K562 (cell line): Measurements from ENCODE around the gene ACADVL. TPM values are rescaled to one million over a fixed set of nuclear protein-coding genes. Genes with fewer than 3 reads are reported as not detected.

Source experiments
- ATAC-seq: fragments of 200-7000 bp; cut with Tn5 transposase; 3 replicates; pipeline ENCODE4 v1.9.1; 2020; ENCODE audit warnings: moderate library complexity
- BruUV-seq: library from RNA; stranded (reverse); fragments of 400-500 nt; replicated peaks from 2 replicates; lab custom pipeline; 2021; lab: Mats Ljungman, UMichigan
- CTCF ChIA-PET: fragments of 300-600 bp; formaldehyde crosslinking; extraction: SDS; loops from one replicate; lab custom pipeline; 2021; ENCODE audit warnings: low intra/inter-chr PET ratio; lab: Yijun Ruan, JAX
- POLR2A ChIA-PET: fragments of 300-600, 350-650 bp; sonication (Branson Sonifier 250); formaldehyde crosslinking; extraction: SDS; loops from one replicate; lab custom pipeline; 2021; ENCODE audit warnings: antibody characterized with exemption, inconsistent platforms; lab: Yijun Ruan, JAX
- DNase-seq, 4 experiments: peaks; one replicate each; pipeline versions ENCODE4 v3.0.0 to v3.0.0-alpha.2; 2011 to 2018; ENCODE audit warnings: low spot score in 3 of 4, mixed read lengths in 3 of 4; ENCODE audit errors: extremely low read depth in 1 of 4
- FAIRE-seq: peaks from 2 replicates; lab custom pipeline; 2011; peaks lifted over from hg19 to GRCh38; lab: Jason Lieb, UNC
- H2AFZ ChIP-seq: 2 replicates; pipeline ENCODE4 v1.6.0; 2011; ENCODE audit warnings: low read depth, low read length, control low read depth, inconsistent platforms
- H3K27ac ChIP-seq: fragments of 200-600 bp; 3 replicates; pipeline ENCODE4 v1.8.0; 2011; ENCODE audit warnings: low read depth, mild to moderate bottlenecking, control low read depth, inconsistent platforms, low read length, moderate library complexity, mixed read lengths; ENCODE audit errors: extremely low read depth
- H3K27me3 ChIP-seq, 2 experiments: fragments of 300-600 bp in 1 of 2; 2 replicates in 1 of 2; 3 replicates in 1 of 2; pipeline versions ENCODE4 v1.6.0 to v1.8.0; 2011; ENCODE audit warnings: inconsistent platforms in 2 of 2, low read length in 2 of 2, mild to moderate bottlenecking in 1 of 2, mixed read lengths in 1 of 2, moderate library complexity in 1 of 2; ENCODE audit not compliant: control insufficient read depth in 2 of 2, insufficient read depth in 2 of 2
- H3K36me3 ChIP-seq: fragments of 300-600 bp; 3 replicates; pipeline ENCODE4 v1.8.0; 2011; ENCODE audit warnings: mild to moderate bottlenecking, low read length, inconsistent platforms; ENCODE audit not compliant: control insufficient read depth, insufficient read depth
- H3K4me1 ChIP-seq, 2 experiments: fragments of 200-600 bp in 1 of 2; replicated peaks in 1 of 2; 2 replicates in 1 of 2; 3 replicates in 1 of 2; pipeline versions ENCODE4 v1.5.1 to v1.8.0; 2011; ENCODE audit warnings: inconsistent platforms in 2 of 2, low read length in 2 of 2, mild to moderate bottlenecking in 1 of 2, mixed read lengths in 1 of 2, moderate library complexity in 1 of 2; ENCODE audit not compliant: control insufficient read depth in 2 of 2, insufficient read depth in 2 of 2
- H3K4me2 ChIP-seq: 2 replicates; pipeline ENCODE4 v1.6.1; 2011; ENCODE audit warnings: low read length, control low read depth, inconsistent platforms, mixed read lengths; ENCODE audit not compliant: insufficient read depth
- H3K4me3 ChIP-seq: fragments of 200-600 bp; sonication (generic), shearing (Covaris generic); 2 replicates; pipeline ENCODE4 v1.5.1; 2016; ENCODE audit warnings: control low read depth, inconsistent platforms
- H3K79me2 ChIP-seq: fragments of 200-600 bp; 3 replicates; pipeline ENCODE4 v1.8.0; 2011; ENCODE audit warnings: low read length, inconsistent platforms; ENCODE audit not compliant: control insufficient read depth, insufficient read depth
- H3K9ac ChIP-seq, 2 experiments: 2 replicates each; pipeline versions ENCODE4 v1.6.0 to v1.6.1; 2011; ENCODE audit warnings: low read depth in 2 of 2, low read length in 2 of 2, control low read depth in 1 of 2, inconsistent platforms in 1 of 2, mild to moderate bottlenecking in 1 of 2, mixed read lengths in 1 of 2; ENCODE audit not compliant: insufficient read depth in 1 of 2
- H3K9me1 ChIP-seq: one replicate; pipeline ENCODE4 v1.6.0; 2011; ENCODE audit warnings: inconsistent platforms, mild to moderate bottlenecking, low read length, moderate library complexity; ENCODE audit not compliant: control insufficient read depth, insufficient read depth
- H3K9me3 ChIP-seq: replicated peaks from 2 replicates; pipeline ENCODE4 v1.5.1; 2011; ENCODE audit warnings: low read depth, low read length, inconsistent platforms; ENCODE audit not compliant: control insufficient read depth, insufficient read depth
- H4K20me1 ChIP-seq: replicated peaks from 2 replicates; pipeline ENCODE4 v1.6.1; 2011; ENCODE audit warnings: low read length, inconsistent platforms, mixed read lengths; ENCODE audit not compliant: control insufficient read depth, insufficient read depth
- NR1H2 ChIP-seq: sonication (generic); formaldehyde crosslinking; IDR thresholded peaks from 2 replicates; pipeline ENCODE4 v1.4.0; 2020; ENCODE audit warnings: mild to moderate bottlenecking, missing genetic modification reagents
- POLR2A ChIP-seq: fragments of 450-650 bp; conservative IDR thresholded peaks from 2 replicates; pipeline ENCODE4 v1.6.1; 2016
- POLR2G ChIP-seq: fragments of 200-400 bp; formaldehyde crosslinking; IDR thresholded peaks from 2 replicates; pipeline ENCODE4 v1.6.1; 2017; ENCODE audit warnings: low read depth, mild to moderate bottlenecking, antibody characterized with exemption, low read length, moderate library complexity
- RBFOX2 ChIP-seq: fragments of 200-400 bp; formaldehyde crosslinking; IDR thresholded peaks from 2 replicates; pipeline ENCODE4 v1.6.1; 2017; ENCODE audit warnings: low read depth, mild to moderate bottlenecking, low read length, moderate library complexity
- ZNF347 ChIP-seq: fragments of 450-650 bp; formaldehyde crosslinking; IDR thresholded peaks from 2 replicates; pipeline ENCODE4 v1.4.0; 2020; ENCODE audit warnings: low read depth, mild to moderate bottlenecking, moderate library complexity
- WGBS: fragments of 100-300 bp; shearing (Covaris generic); methylation state at CpG from one replicate; pipeline ENCODE4 v1.1.6; 2016; ENCODE audit warnings: low coverage, mixed read lengths; ENCODE audit not compliant: insufficient coverage; ENCODE audit errors: missing lambda C conversion rate; 5-methylcytosine and 5-hydroxymethylcytosine counted together
- in situ Hi-C: fragments of 300-500 bp; cut with MboI; formaldehyde crosslinking; loops from 4 replicates; pipeline ENCODE4 v1.15.0; 2018; ENCODE audit warnings: inconsistent platforms, mixed read lengths
- intact Hi-C: fragments of 100-400 bp; cut with micrococcal nuclease; formaldehyde crosslinking; loops from 2 replicates; pipeline ENCODE4 v1.14.2; 2022
- polyA plus RNA-seq, 8 experiments: library from polyadenylated mRNA; depleted of rRNA in 4 of 8; stranded (reverse) in 5 of 8; unstranded in 3 of 8; fragments of >200 nt; fragmentation: Nextera tagmentation in 2 of 8; fragmentation: Illumina TruSeq in 1 of 8; extraction: Ambion mirVana in 2 of 8; extraction: Trizol in 1 of 8; gene quantifications; 2 replicates each; pipeline versions ENCODE4 v1.2.1 to v1.2.3, GENCODE V29; 2011 to 2014; ENCODE audit warnings: inconsistent platforms in 1 of 8, missing spikeins in 1 of 8
- total RNA-seq, 7 experiments: library from RNA; depleted of rRNA in 6 of 7; stranded (reverse); fragments of >200 nt in 6 of 7; fragmentation: Illumina TruSeq in 2 of 7; extraction: Trizol in 2 of 7; gene quantifications; 2 replicates each; pipeline versions ENCODE4 v1.2.1 to v1.2.3, GENCODE V29; 2011 to 2021; ENCODE audit warnings: low replicate concordance in 1 of 7

ACADVL gene
- total and polyA plus RNA-seq, 9 of the 15 experiments (the other 6 are each of a cell fraction or from before 2014, with no cell fraction given): 25.5 to 449 (median 214) TPM

GRCh38 chr17:7223375-7223774, 3.6 kb downstream of the ACADVL start:
- DNase-seq: no peak
- in situ Hi-C loops: no loop called here

GRCh38 chr17:7224110-7224509, 4.4 kb downstream of the ACADVL start:
- CTCF ChIA-PET: no interaction called here
- H3K27ac ChIP-seq: no peak overlapping the region
- no peak for ATAC-seq
- FAIRE-seq: no peak
- in situ Hi-C loops (no loop called here), intact Hi-C loops (no loop called here)
- POLR2A ChIA-PET: interaction anchor here (7.7 kb wide), 1 partner anchor 11 kb away, joined by 73 read pairs; the partner anchor contains the start of gene DVL2
- H2AFZ ChIP-seq: no peak overlapping the region
- 77% methylated on average over 4 of the region's 10 CpGs for WGBS
- peaks cover 6% of the 10 kb centered on the region for H4K20me1 ChIP-seq
- peak overlapping the region in 1 of 2 experiments; percentile 57; a peak in 2 of 4 replicates for H3K9ac ChIP-seq
- H3K4me2 ChIP-seq: no peak overlapping the region
- H3K27me3 ChIP-seq: no peaks in the 10 kb centered on the region
- no peak overlapping the region for H3K4me3 ChIP-seq
- TF ChIP-seq NR1H2 (no peak), POLR2G (peak; percentile 60; the same call in 1 of the 2 replicates), RBFOX2 (peak; percentile 37), POLR2A (peak; percentile 17; the same call in 1 of the 2 replicates)
- peaks cover 23% of the 10 kb centered on the region for H3K79me2 ChIP-seq
- peaks cover 10 to 44% of the 10 kb centered on the region in 2 experiments; a peak in 4 of 5 replicates for H3K4me1 ChIP-seq
- H3K9me3 ChIP-seq: no peaks in the 10 kb centered on the region
- BruUV-seq: no TSS peak
- H3K36me3 ChIP-seq: peaks cover 86% of the 10 kb centered on the region; the same call in 2 of the 3 replicates
- DNase-seq: no peak
- H3K9me1 ChIP-seq: peaks cover 6% of the 10 kb centered on the region

More at GRCh38 chr17:7223375-7223774, 3.6 kb downstream of the ACADVL start:
- FAIRE-seq (no peak), ATAC-seq (no peak)
- H4K20me1 ChIP-seq: peaks cover 6% of the 10 kb centered on the region
- H2AFZ ChIP-seq: no peak overlapping the region
- TF ChIP-seq ZNF347 (CRISPR knock-in tag): no peak
- intact Hi-C loops: no loop called here
- ChIA-PET POLR2A (interaction anchor here (7.7 kb wide), 1 partner anchor 12 kb away, joined by 73 read pairs; the partner anchor contains the start of gene DVL2), CTCF (no interaction called here)
- H3K27me3 ChIP-seq: no peaks in the 10 kb centered on the region
- no peak overlapping the region for H3K4me3 ChIP-seq
- no peak overlapping the region for H3K4me2 ChIP-seq
- peaks cover 79% of the 10 kb centered on the region; the same call in 2 of the 3 replicates for H3K36me3 ChIP-seq
- 74% methylated on average over 4 of the region's 4 CpGs for WGBS
- H3K27ac ChIP-seq: no peak overlapping the region
- peaks cover 17 to 48% of the 10 kb centered on the region in 2 experiments for H3K4me1 ChIP-seq
- H3K9me3 ChIP-seq: no peaks in the 10 kb centered on the region
- peak overlapping the region in 1 of 2 experiments; percentile 7; a peak in 1 of 4 replicates for H3K9ac ChIP-seq
- peaks cover 24% of the 10 kb centered on the region for H3K79me2 ChIP-seq
- BruUV-seq: no TSS peak
- peaks cover 6% of the 10 kb centered on the region for H3K9me1 ChIP-seq
